A549 treated with dexamethasone at 1 μM for 4 hours (cell line): ENCODE data around the gene CD200R1. TPM values are rescaled to one million over a fixed set of nuclear protein-coding genes. Genes with fewer than 3 reads are reported as not detected.

Source experiments
- total RNA-seq: library from RNA; stranded (reverse); fragments of 200-300 nt; extraction: Qiagen RNA extraction; gene quantifications from 5 replicates; pipeline ENCODE4 v1.2.3, GENCODE V29; 2022

CD200R1 gene
- 0.07 to 0.14 TPM (median 0.09 TPM) in 5 replicates for total RNA-seq

GRCh38 chr3:112974894-112975293 is at the start of gene CD200R1:
Gene CD200R1 (minus strand): TSS chr3:112975103. CDS start chr3:112974857, 246 bp downstream.

DNA sequence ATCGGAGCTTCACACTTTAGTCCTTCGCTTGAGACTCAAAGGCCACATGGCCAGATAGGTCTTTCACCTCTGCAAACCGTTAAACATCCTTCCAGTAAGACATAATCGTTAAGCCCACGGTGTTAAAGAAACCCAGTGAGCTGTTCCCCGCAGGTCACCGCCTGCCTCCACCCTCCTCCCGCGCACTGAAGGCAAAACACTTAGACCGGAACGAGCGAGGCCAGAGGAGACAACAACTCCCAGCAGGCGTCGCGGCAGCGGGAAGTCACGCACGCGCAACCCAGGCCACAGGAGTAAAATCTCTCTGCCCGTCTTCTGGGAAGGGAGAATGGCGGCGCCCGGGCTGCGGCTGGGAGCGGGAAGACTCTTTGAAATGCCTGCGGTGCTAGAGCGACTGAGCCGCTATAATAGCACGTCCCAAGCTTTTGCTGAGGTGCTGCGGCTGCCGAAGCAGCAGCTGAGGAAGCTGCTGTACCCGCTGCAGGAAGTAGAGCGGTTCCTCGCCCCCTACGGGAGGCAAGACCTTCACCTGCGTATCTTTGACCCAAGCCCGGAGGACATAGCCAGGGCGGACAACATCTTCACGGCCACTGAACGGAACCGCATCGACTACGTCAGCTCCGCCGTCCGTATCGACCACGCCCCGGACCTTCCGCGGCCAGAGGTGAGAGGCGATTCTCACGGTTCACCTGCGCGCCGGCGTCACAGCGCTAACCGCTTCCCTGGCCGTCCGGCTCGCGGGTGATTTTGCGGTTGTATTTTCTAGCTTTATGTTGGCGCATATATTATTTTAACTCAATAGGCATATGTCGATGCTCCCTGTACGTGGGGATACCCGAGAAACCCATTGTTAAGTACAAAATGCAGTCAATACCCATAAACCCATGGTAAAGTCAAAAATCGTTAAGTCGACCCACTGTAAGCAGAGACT is 16.0 kb upstream of the CD200R1 start, which contains the start of gene GTPBP8:
Gene GTPBP8, plus strand, starts transcription at position 313 of the 931 bp plus-strand sequence. Its CDS starts 16 bp downstream, at position 329.

Other genes starting within 250 kb of the CD200R1 start
- not detected in 5 replicates for gene CD200R1L, start 128.2 kb downstream of the CD200R1 start, total RNA-seq
- 14.1 to 16.6 TPM (median 15.1 TPM) in 5 replicates for gene GTPBP8, start 15.9 kb upstream of the CD200R1 start, total RNA-seq
- 4.5 to 5.3 TPM (median 4.6 TPM) in 5 replicates for gene BOC, start 236.5 kb upstream of the CD200R1 start, total RNA-seq